Fibroblast of pulmonary artery (primary cell): ENCODE results near the gene ATP6V0C.

Source experiments
- DNase-seq: peaks from one replicate; pipeline ENCODE4 v3.0.0-alpha.2; 2010; ENCODE audit warnings: low read depth
- H3K4me3 ChIP-seq: replicated peaks from 2 replicates; pipeline ENCODE4 v1.5.1; 2011; ENCODE audit warnings: low read depth, mild to moderate bottlenecking, control low read depth, low read length, moderate library complexity
- CTCF ChIP-seq: IDR thresholded peaks from 2 replicates; pipeline ENCODE4 v1.5.1; 2011; ENCODE audit warnings: mild to moderate bottlenecking, control low read depth, low read length, inconsistent platforms; ENCODE audit errors: missing control alignments

ATP6V0C gene

GRCh38 chr16:2514333-2515179 lies 804 bp downstream of the ATP6V0C start:
- TF ChIP-seq CTCF, result no peak
- peak overlapping the region; percentile 59 for H3K4me3 ChIP-seq
- no peak for DNase-seq

DNA sequence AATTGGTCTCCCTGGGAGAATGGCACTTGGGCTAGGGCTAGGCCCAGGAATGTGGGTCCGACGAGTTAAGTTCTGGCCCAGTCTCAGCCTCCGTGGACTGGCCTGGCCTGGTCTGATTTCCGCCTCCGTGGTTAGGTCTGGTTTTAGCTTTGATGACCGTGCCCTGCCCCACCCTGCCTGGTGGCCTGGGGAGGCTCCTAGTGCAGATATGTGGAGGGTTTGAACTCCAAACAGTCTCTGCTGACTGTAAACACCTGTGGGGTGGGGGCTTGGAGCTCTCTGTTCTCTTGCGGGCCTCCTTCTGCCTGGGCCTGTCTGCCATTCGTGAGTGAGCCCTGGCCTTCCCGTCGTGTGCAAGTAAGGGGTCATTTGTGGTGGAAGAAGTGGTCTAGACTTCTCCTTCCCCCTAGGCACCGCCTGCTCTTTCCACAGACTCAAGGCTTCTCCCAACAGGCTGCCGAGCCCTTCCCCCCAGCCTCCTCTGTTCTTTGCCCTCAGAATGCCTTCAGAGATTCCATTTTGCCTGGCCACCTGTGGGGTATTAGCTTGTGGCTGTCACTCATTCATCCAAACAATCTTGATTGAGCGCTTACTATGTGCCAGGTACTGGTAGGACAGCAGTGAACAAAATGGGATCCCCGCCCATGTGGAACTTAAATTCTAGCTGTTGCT lies 1.6 kb downstream of the ATP6V0C start:
- no peak for TF ChIP-seq CTCF
- DNase-seq, result no peak
- H3K4me3 ChIP-seq, result peak overlapping the region; percentile 59

GRCh38 chr16:2516391-2517240 lies 2.9 kb downstream of the ATP6V0C start:
- H3K4me3 ChIP-seq, result peak overlapping the region; percentile 59
- no peak for TF ChIP-seq CTCF

GRCh38 chr16:2517954-2518605 lies 4.3 kb downstream of the ATP6V0C start:
- DNase-seq, result no peak
- H3K4me3 ChIP-seq, result no peak overlapping the region
- no peak for TF ChIP-seq CTCF

More at GRCh38 chr16:2516391-2517240, 2.9 kb downstream of the ATP6V0C start:
- DNase-seq, result no peak

- no peak for DNase-seq
- H3K4me3 ChIP-seq, result no peak overlapping the region
- no peak for TF ChIP-seq CTCF
These were observed 5.3 kb downstream of the ATP6V0C start for GRCh38 chr16:2518823-2519710.
